GM04504 (cell line): ENCODE data around the gene ARHGAP23.
A peak's percentile ranks its signal among the peaks of the same experiment; 100 is the strongest.
"Not testable (repeated sequence)": the region's sequence is repeated elsewhere in the genome, so short reads cannot be mapped to it uniquely, and the experiment has no call there.

Experiments
- DNase-seq: peaks from one replicate; pipeline ENCODE4 v3.0.0-alpha.2; 2012; ENCODE audit warnings: low read depth

The ARHGAP23 gene

GRCh38 chr17:38460716-38461630, 32.7 kb downstream of the ARHGAP23 start:
- DNase-seq = no peak

- no peak for DNase-seq
Measured at GRCh38 chr17:38461683-38462082, 33.4 kb downstream of the ARHGAP23 start.

GRCh38 chr17:38463451-38463858, 35.2 kb downstream of the ARHGAP23 start:
- no peak for DNase-seq

- DNase-seq = peak; percentile 41
Measured at GRCh38 chr17:38464251-38464722, 36.0 kb downstream of the ARHGAP23 start.

- peak; percentile 87 for DNase-seq
Measured at GRCh38 chr17:38464723-38465390, 36.6 kb downstream of the ARHGAP23 start.

- DNase-seq = peak; percentile 71
Measured at GRCh38 chr17:38465391-38466345, 37.4 kb downstream of the ARHGAP23 start.

GRCh38 chr17:38466346-38467315, 38.4 kb downstream of the ARHGAP23 start:
- no peak for DNase-seq

GRCh38 chr17:38467491-38467890, 39.2 kb downstream of the ARHGAP23 start:
- no peak for DNase-seq

GRCh38 chr17:38469875-38470274, 41.6 kb downstream of the ARHGAP23 start:
- DNase-seq = peak; percentile 47

- not testable (repeated sequence) for DNase-seq
Measured at GRCh38 chr17:38471253-38471652, 43.0 kb downstream of the ARHGAP23 start.

GRCh38 chr17:38474666-38475065, 46.4 kb downstream of the ARHGAP23 start:
- not testable (repeated sequence) for DNase-seq

GRCh38 chr17:38476549-38476948, 48.3 kb downstream of the ARHGAP23 start:
- no peak for DNase-seq

GRCh38 chr17:38477417-38477816, 49.2 kb downstream of the ARHGAP23 start:
- not testable (repeated sequence) for DNase-seq

- not testable (repeated sequence) for DNase-seq
Measured at GRCh38 chr17:38477951-38478350, 49.7 kb downstream of the ARHGAP23 start.

GRCh38 chr17:38478667-38479066, 50.4 kb downstream of the ARHGAP23 start:
- not testable (repeated sequence) for DNase-seq

GRCh38 chr17:38482039-38482699, 53.9 kb downstream of the ARHGAP23 start:
- not testable (repeated sequence) for DNase-seq

GRCh38 chr17:38482700-38483043, 54.4 kb downstream of the ARHGAP23 start:
- DNase-seq = not testable (repeated sequence)

- peak; percentile 46 for DNase-seq
Measured at GRCh38 chr17:38484242-38485145, 56.2 kb downstream of the ARHGAP23 start.

GRCh38 chr17:38485146-38485468, 56.8 kb downstream of the ARHGAP23 start:
- no peak for DNase-seq
